HCT116 (cell line): ENCODE measurements around the gene RMND1. TPM values are rescaled to one million over a fixed set of nuclear protein-coding genes. Genes with fewer than 3 reads are reported as not detected.

ENCODE experiments used
- ATAC-seq: fragments of 200-7000 bp; cut with Tn5 transposase; 2 replicates; pipeline ENCODE4 v1.9.1; 2020; ENCODE audit warnings: mild to moderate bottlenecking, moderate library complexity
- BruUV-seq: library from RNA; stranded (reverse); fragments of 400-500 nt; replicated peaks from 2 replicates; lab custom pipeline; 2021; lab: Mats Ljungman, UMichigan
- CTCF ChIA-PET: fragments of 300-600 bp; sonication (Branson Sonifier 250); formaldehyde crosslinking; loops from one replicate; lab custom pipeline; 2021; ENCODE audit warnings: antibody characterized with exemption; lab: Charles Lee
- POLR2A ChIA-PET: fragments of 300-600, 350-600 bp; sonication (Branson Sonifier 250); formaldehyde crosslinking; loops from one replicate; lab custom pipeline; 2021; ENCODE audit warnings: antibody characterized with exemption; lab: Charles Lee
- RAD21 ChIA-PET, 2 experiments: fragments of 300-600 bp; sonication (Branson Sonifier 250); formaldehyde crosslinking; loops; one replicate each; lab custom pipeline; 2023; ENCODE audit warnings: low total read pairs in 2 of 2; ENCODE audit not compliant: uncharacterized antibody in 2 of 2, unreplicated experiment in 2 of 2, low non-redundant PET in 1 of 2; lab: Charles Lee
- DNase-seq: peaks from one replicate; pipeline ENCODE4 v3.0.0-alpha.2; 2010; ENCODE audit warnings: low read depth, low spot score
- H2AFZ ChIP-seq: fragments of 200-600 bp; shearing (Covaris generic), sonication (generic); 2 replicates; pipeline ENCODE4 v1.6.1; 2017; ENCODE audit warnings: low read depth, mixed run types, mixed read lengths, antibody characterized with exemption, low read length; ENCODE audit not compliant: poor library complexity, severe bottlenecking
- H3K27ac ChIP-seq: 2 replicates; pipeline ENCODE4 v1.5.1; 2012; ENCODE audit warnings: low read depth, low read length
- H3K27me3 ChIP-seq: fragments of 200-600 bp; sonication (generic); 2 replicates; pipeline ENCODE4 v1.6.1; 2016; ENCODE audit warnings: mixed run types, low read length, mixed read lengths; ENCODE audit not compliant: insufficient read depth
- H3K36me3 ChIP-seq, 2 experiments: fragments of 200-500 bp in 1 of 2; fragments of 200-600 bp in 1 of 2; sonication (Bioruptor generic) in 1 of 2; sonication (generic) in 1 of 2; 2 replicates each; pipeline versions ENCODE4 v1.5.1 to v1.6.1; 2014 to 2016; ENCODE audit warnings: low read length in 2 of 2, inconsistent platforms in 1 of 2, mixed read lengths in 1 of 2, mixed run types in 1 of 2; ENCODE audit not compliant: insufficient read depth in 2 of 2, control insufficient read depth in 1 of 2
- H3K4me1 ChIP-seq, 2 experiments: fragments of 200-600 bp in 1 of 2; sonication (generic) in 1 of 2; 2 replicates each; pipeline versions ENCODE4 v1.5.1 to v1.6.1; 2012 to 2017; ENCODE audit warnings: low read length in 2 of 2, inconsistent platforms in 1 of 2, mild to moderate bottlenecking in 1 of 2, mixed read lengths in 1 of 2, mixed run types in 1 of 2, moderate library complexity in 1 of 2; ENCODE audit not compliant: insufficient read depth in 2 of 2, control insufficient read depth in 1 of 2
- H3K4me2 ChIP-seq: fragments of 200-600 bp; sonication (generic); 2 replicates; pipeline ENCODE4 v1.6.1; 2017; ENCODE audit warnings: mixed run types, low read length, mixed read lengths
- H3K4me3 ChIP-seq, 2 experiments: fragments of 200-600 bp in 1 of 2; sonication (generic) in 1 of 2; replicated peaks in 1 of 2; 2 replicates each; pipeline ENCODE4 v1.5.1; 2011 to 2016; ENCODE audit warnings: low read length in 2 of 2, control low read depth in 1 of 2, low read depth in 1 of 2, mild to moderate bottlenecking in 1 of 2, mixed read lengths in 1 of 2, mixed run types in 1 of 2
- H3K79me2 ChIP-seq: fragments of 200-600 bp; sonication (generic); 2 replicates; pipeline ENCODE4 v1.6.1; 2017; ENCODE audit warnings: mild to moderate bottlenecking, mixed run types, low read length, moderate library complexity, mixed read lengths; ENCODE audit not compliant: insufficient read depth
- H3K9ac ChIP-seq: fragments of 200-600 bp; sonication (generic); 2 replicates; pipeline ENCODE4 v1.6.1; 2016; ENCODE audit warnings: low read length, mixed read lengths
- H3K9me2 ChIP-seq: fragments of 200-600 bp; sonication (generic), shearing (Covaris generic); 2 replicates; pipeline ENCODE4 v1.6.1; 2017; ENCODE audit warnings: mixed run types, mild to moderate bottlenecking, moderate library complexity; ENCODE audit not compliant: insufficient read depth
- H3K9me3 ChIP-seq, 2 experiments: fragments of 200-500 bp in 1 of 2; fragments of 200-600 bp in 1 of 2; sonication (Bioruptor generic) in 1 of 2; sonication (generic) in 1 of 2; 2 replicates each; pipeline ENCODE4 v1.6.1; 2014 to 2017; ENCODE audit warnings: low read length in 2 of 2, mixed read lengths in 2 of 2, inconsistent platforms in 1 of 2, low read depth in 1 of 2, mild to moderate bottlenecking in 1 of 2, mixed run types in 1 of 2, moderate library complexity in 1 of 2; ENCODE audit not compliant: control insufficient read depth in 1 of 2, insufficient read depth in 1 of 2
- H4K20me1 ChIP-seq: fragments of 200-600 bp; sonication (generic), shearing (Covaris generic); 2 replicates; pipeline ENCODE4 v1.6.1; 2017; ENCODE audit warnings: mixed run types, mild to moderate bottlenecking, moderate library complexity; ENCODE audit not compliant: insufficient read depth
- CEBPB ChIP-seq: IDR thresholded peaks from 2 replicates; pipeline ENCODE4 v1.6.1; 2012; ENCODE audit warnings: low read depth
- CTCF ChIP-seq, 3 experiments: fragments of 200-600 bp in 1 of 3; sonication (generic) in 1 of 3; IDR thresholded peaks in 2 of 3; conservative IDR thresholded peaks in 1 of 3; 2 replicates each; pipeline ENCODE4 v1.5.1; 2012 to 2017; ENCODE audit warnings: low read depth in 2 of 3, low read length in 2 of 3, antibody characterized with exemption in 1 of 3, borderline replicate concordance in 1 of 3, control low read depth in 1 of 3, mild to moderate bottlenecking in 1 of 3, mixed read lengths in 1 of 3, mixed run types in 1 of 3, moderate library complexity in 1 of 3; ENCODE audit not compliant: insufficient read depth in 1 of 3
- ELF1 ChIP-seq: IDR thresholded peaks from 2 replicates; pipeline ENCODE4 v1.6.1; 2012; ENCODE audit warnings: low read depth, borderline replicate concordance
- EZH2 ChIP-seq: fragments of 200-600 bp; sonication (generic); IDR thresholded peaks from 2 replicates; pipeline ENCODE4 v1.6.1; 2017; ENCODE audit warnings: antibody characterized with exemption, mixed run types
- EZH2phosphoT487 ChIP-seq: fragments of 200-600 bp; IDR thresholded peaks from 2 replicates; pipeline ENCODE4 v1.6.1; 2018; ENCODE audit warnings: antibody characterized with exemption, borderline replicate concordance
- MAX ChIP-seq: IDR thresholded peaks from 2 replicates; pipeline ENCODE4 v1.6.1; 2012
- RAD21 ChIP-seq: IDR thresholded peaks from 2 replicates; pipeline ENCODE4 v1.6.1; 2012; ENCODE audit warnings: low read depth, mild to moderate bottlenecking
- REST ChIP-seq: IDR thresholded peaks from 2 replicates; pipeline ENCODE4 v1.6.1; 2012; ENCODE audit warnings: low read depth
- SP1 ChIP-seq: IDR thresholded peaks from 2 replicates; pipeline ENCODE4 v1.6.1; 2012; ENCODE audit warnings: low read depth
- SRF ChIP-seq: IDR thresholded peaks from 2 replicates; pipeline ENCODE4 v1.6.1; 2012; ENCODE audit warnings: low read depth
- TCF7L2 ChIP-seq: IDR thresholded peaks from 2 replicates; pipeline ENCODE4 v1.7.0; 2011; ENCODE audit warnings: borderline replicate concordance, inconsistent platforms; ENCODE audit not compliant: insufficient read depth, insufficient read length; ENCODE audit errors: extremely low read depth
- intact Hi-C: fragments of 100-400 bp; cut with micrococcal nuclease; formaldehyde crosslinking; loops from 2 replicates; pipeline ENCODE4 v1.10.0; 2022
- total RNA-seq: library from RNA; stranded (reverse); gene quantifications from one replicate; pipeline ENCODE4 v1.2.1, GENCODE V29; 2021; ENCODE audit not compliant: unreplicated experiment

RMND1 gene
- total RNA-seq, 1 experiment from 2014 or later: 28.0 TPM

GRCh38 chr6:151477726-151478125, 25.8 kb upstream of the RMND1 start:
- RAD21 ChIA-PET: no interaction called here
- intact Hi-C loops: loop anchor here (2.0 kb wide), 1 partner anchor 585 kb away; no protein-coding TSS in a partner anchor
- Histone ChIP-seq H3K79me2 (no peaks in the 10 kb centered on the region), H4K20me1 (no peaks in the 10 kb centered on the region), H2AFZ (no peak overlapping the region), H3K27me3 (no peaks in the 10 kb centered on the region)
- POLR2A ChIA-PET: no interaction called here
- TF ChIP-seq TCF7L2: no peak
- no peak for TF ChIP-seq ELF1
- no peak for TF ChIP-seq CTCF (IDR thresholded peaks at IDR 0.05 in 2 of 3, conservative IDR thresholded peaks at IDR 0.05 in 1 of 3; ENCODE audit: borderline replicate concordance in 1 of 3, insufficient read depth in 1 of 3, low read depth in 2 of 3, low read length in 2 of 3)
- no peak for TF ChIP-seq CEBPB
- TF ChIP-seq EZH2phosphoT487: no peak
- no peak for TF ChIP-seq EZH2
- no peak for TF ChIP-seq REST
- no peak for TF ChIP-seq RAD21
- TF ChIP-seq SP1: no peak
- TF ChIP-seq MAX: no peak
- TF ChIP-seq SRF: no peak
- TF ChIP-seq, all 23 proteins: peak for 0
- no peak overlapping the region for H3K9ac ChIP-seq
- ATAC-seq (no peak), DNase-seq (no peak)
- H3K4me2 ChIP-seq: no peak overlapping the region
- H3K36me3 ChIP-seq: no peaks in the 10 kb centered on the region
- no TSS peak for BruUV-seq
- H3K9me2 ChIP-seq: no peaks in the 10 kb centered on the region
- CTCF ChIA-PET: no interaction called here
- H3K4me3 ChIP-seq: no peak overlapping the region
- peaks cover 0 to 6% of the 10 kb centered on the region in 2 experiments; a peak in 2 of 4 replicates for H3K4me1 ChIP-seq
- H3K9me3 ChIP-seq: no peaks in the 10 kb centered on the region
- H3K27ac ChIP-seq: no peak overlapping the region
